Body of pancreas (tissue), 4 donors: ENCODE results near the gene ANXA4. TPM values are rescaled to one million over a fixed set of nuclear protein-coding genes. Genes with fewer than 3 reads are reported as not detected.
"Not testable (repeated sequence)": the region's sequence is repeated elsewhere in the genome, so short reads cannot be mapped to it uniquely, and the experiment has no call there.

Experiments
- ATAC-seq: fragments of 150-250 bp; one replicate; pipeline ENCODE4 v1.9.1; 2016
- DNase-seq, 4 donors: peaks; one replicate each; pipeline ENCODE4 v3.0.0-alpha.2; 2019
- H3K27ac ChIP-seq, 4 donors: fragments of 200-600 bp; sonication (generic); 1 replicate in 3 of 4; 2 replicates in 1 of 4; pipeline versions ENCODE4 v1.5.1 to v1.6.1; 2016 to 2019; ENCODE audit warnings: mild to moderate bottlenecking in 1 of 4, mixed read lengths in 1 of 4, moderate library complexity in 1 of 4
- H3K27me3 ChIP-seq, 2 donors: fragments of 200-600 bp; sonication (generic); one replicate each; pipeline ENCODE4 v1.6.0; 2016; ENCODE audit warnings: mild to moderate bottlenecking in 1 of 2
- H3K36me3 ChIP-seq, 2 donors: fragments of 200-600 bp; sonication (generic); replicated peaks in 1 of 2; 2 replicates each; pipeline ENCODE4 v1.5.1; 2016; ENCODE audit warnings: low read depth in 2 of 2; ENCODE audit not compliant: insufficient read depth in 1 of 2
- H3K4me1 ChIP-seq: fragments of 200-600 bp; sonication (generic); one replicate; pipeline ENCODE4 v1.6.0; 2016
- H3K4me3 ChIP-seq, 2 donors: fragments of 200-600 bp; sonication (generic); 1 replicate in 1 of 2; 2 replicates in 1 of 2; pipeline ENCODE4 v1.5.1; 2016 to 2019
- H3K9me3 ChIP-seq, 3 donors: fragments of 200-600 bp; sonication (generic); 1 replicate in 2 of 3; 2 replicates in 1 of 3; pipeline ENCODE4 v1.5.1; 2016
- CTCF ChIP-seq, 7 experiments: fragments of 450-650 bp in 4 of 7; fragments of 200-600 bp in 3 of 7; sonication (generic) in 3 of 7; IDR thresholded peaks; one replicate each; pipeline ENCODE4 v1.5.1; 2016 to 2019; ENCODE audit warnings: antibody characterized with exemption in 7 of 7
- POLR2A ChIP-seq, 3 donors: fragments of 450-650 bp; IDR thresholded peaks; one replicate each; pipeline ENCODE4 v1.6.1; 2016; ENCODE audit warnings: antibody characterized with exemption in 3 of 3, mild to moderate bottlenecking in 2 of 3
- WGBS, 2 donors: methylation state at CpG; one replicate each; pipeline ENCODE4 v1.1.5; 2017; 5-methylcytosine and 5-hydroxymethylcytosine counted together
- intact Hi-C: fragments of 100-400 bp; cut with DNase I; formaldehyde crosslinking; loops from one replicate; pipeline ENCODE4 v1.15.1; 2023
- total RNA-seq, 2 donors: library from RNA; depleted of rRNA; stranded (reverse); fragments of >200 nt; gene quantifications; one replicate each; pipeline ENCODE4 v1.1.0, GENCODE V29; 2016

The ANXA4 gene
- total RNA-seq, 2 donors from 2014 or later, result 382 to 399 TPM

GRCh38 chr2:69714539-69715220 is 27.3 kb upstream of the ANXA4 start:
- H3K36me3 ChIP-seq, H3K4me3 ChIP-seq, H3K27me3 ChIP-seq, H3K9me3 ChIP-seq, H3K27ac ChIP-seq, H3K4me1 ChIP-seq: not testable (repeated sequence)
- 0 to 9% methylated on average over 1 to 9 of the region's 9 CpGs for WGBS, 2 donors
- peak; percentile 90 to 93 (median 92) for DNase-seq
- ATAC-seq, result peak; percentile 95
- intact Hi-C loops, result loop anchor here (5.0 kb wide), 2 partner anchors 72 to 152 kb away; partner anchors contain the start of gene AAK1
- TF ChIP-seq CTCF (IDR thresholded peaks at IDR 0.05), result peak; percentile 68 to 90 (median 85)

GRCh38 chr2:69715964-69716363 is 26.0 kb upstream of the ANXA4 start:
- 60 to 63% methylated on average over 1 of the region's 1 CpG for WGBS, 2 donors
- no peaks in the 10 kb centered on the region for H3K36me3 ChIP-seq
- H3K9me3 ChIP-seq, result no peaks in the 10 kb centered on the region
- no peak overlapping the region for H3K27ac ChIP-seq
- H3K4me3 ChIP-seq, result no peak overlapping the region
- intact Hi-C loops, result no loop called here
- no peaks in the 10 kb centered on the region for H3K27me3 ChIP-seq
- TF ChIP-seq CTCF (IDR thresholded peaks at IDR 0.05), result no peak
- TF ChIP-seq POLR2A (IDR thresholded peaks at IDR 0.05), result no peak
- DNase-seq (no peak), ATAC-seq (no peak)
- H3K4me1 ChIP-seq, result peaks cover 6% of the 10 kb centered on the region

GRCh38 chr2:69716555-69717120 is 25.3 kb upstream of the ANXA4 start:
- DNase-seq (no peak), ATAC-seq (no peak)
- 75 to 76% methylated on average over 13 of the region's 13 CpGs for WGBS, 2 donors
- intact Hi-C loops, result no loop called here
- H3K4me1 ChIP-seq, result peaks cover 6% of the 10 kb centered on the region
- no peak overlapping the region for H3K4me3 ChIP-seq
- H3K9me3 ChIP-seq, result no peaks in the 10 kb centered on the region
- no peaks in the 10 kb centered on the region for H3K36me3 ChIP-seq
- no peaks in the 10 kb centered on the region for H3K27me3 ChIP-seq
- H3K27ac ChIP-seq, result no peak overlapping the region
- TF ChIP-seq CTCF (IDR thresholded peaks at IDR 0.05) (no peak), POLR2A (IDR thresholded peaks at IDR 0.05) (no peak)

- ATAC-seq (no peak), DNase-seq (no peak)
- intact Hi-C loops, result no loop called here
- no peaks in the 10 kb centered on the region for H3K9me3 ChIP-seq
- TF ChIP-seq CTCF (IDR thresholded peaks at IDR 0.05) (no peak), POLR2A (IDR thresholded peaks at IDR 0.05) (no peak)
- peaks cover 6% of the 10 kb centered on the region for H3K4me1 ChIP-seq
- H3K36me3 ChIP-seq, result no peaks in the 10 kb centered on the region
- 94 to 95% methylated on average over 2 of the region's 2 CpGs for WGBS, 2 donors
- H3K27ac ChIP-seq, result no peak overlapping the region
- H3K4me3 ChIP-seq, result no peak overlapping the region
- no peaks in the 10 kb centered on the region for H3K27me3 ChIP-seq
Observed at GRCh38 chr2:69717186-69717585, 24.7 kb upstream of the ANXA4 start.

GRCh38 chr2:69717861-69718273 is 24.1 kb upstream of the ANXA4 start:
- H3K27me3 ChIP-seq, result no peaks in the 10 kb centered on the region
- H3K9me3 ChIP-seq, result no peaks in the 10 kb centered on the region
- H3K36me3 ChIP-seq, result no peaks in the 10 kb centered on the region
- no peak overlapping the region for H3K4me3 ChIP-seq
- no peak overlapping the region for H3K27ac ChIP-seq
- peaks cover 6% of the 10 kb centered on the region for H3K4me1 ChIP-seq
- intact Hi-C loops, result no loop called here
- 78 to 80% methylated on average over 2 of the region's 2 CpGs for WGBS, 2 donors
- no peak for DNase-seq
- no peak for ATAC-seq
- TF ChIP-seq POLR2A (IDR thresholded peaks at IDR 0.05), result no peak
- TF ChIP-seq CTCF (IDR thresholded peaks at IDR 0.05), result no peak
